ENCODE data around the gene CMSS1.

Gene CMSS1

DNA sequence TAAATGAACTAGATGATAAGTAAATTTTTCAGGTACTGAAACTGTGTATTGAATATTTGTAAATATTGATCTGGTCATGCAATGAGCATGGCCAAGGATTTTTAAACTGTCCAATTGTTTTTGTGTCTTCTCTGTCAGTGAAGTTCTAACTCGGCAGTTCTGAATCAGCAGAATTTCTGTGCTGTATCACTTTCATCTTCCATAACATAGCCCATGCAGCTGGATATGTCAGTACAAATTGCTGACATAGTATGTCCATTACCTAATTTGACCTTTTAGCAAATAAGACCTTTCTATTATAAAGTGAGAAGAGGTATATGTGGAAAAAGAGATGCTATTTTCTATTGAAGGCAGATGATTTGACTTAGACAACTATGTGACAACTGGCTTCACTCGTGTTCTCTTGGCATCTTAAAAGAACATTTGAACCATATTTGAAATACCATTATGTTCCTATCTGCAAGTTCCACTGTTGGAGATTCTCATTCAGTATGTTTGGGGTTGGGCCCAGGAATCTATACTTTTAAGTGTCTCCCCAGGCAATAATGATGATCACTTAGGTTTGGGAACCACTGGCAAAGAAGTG, 90.4 kb downstream of the CMSS1 start:
- no peak for DNase-seq

DNA sequence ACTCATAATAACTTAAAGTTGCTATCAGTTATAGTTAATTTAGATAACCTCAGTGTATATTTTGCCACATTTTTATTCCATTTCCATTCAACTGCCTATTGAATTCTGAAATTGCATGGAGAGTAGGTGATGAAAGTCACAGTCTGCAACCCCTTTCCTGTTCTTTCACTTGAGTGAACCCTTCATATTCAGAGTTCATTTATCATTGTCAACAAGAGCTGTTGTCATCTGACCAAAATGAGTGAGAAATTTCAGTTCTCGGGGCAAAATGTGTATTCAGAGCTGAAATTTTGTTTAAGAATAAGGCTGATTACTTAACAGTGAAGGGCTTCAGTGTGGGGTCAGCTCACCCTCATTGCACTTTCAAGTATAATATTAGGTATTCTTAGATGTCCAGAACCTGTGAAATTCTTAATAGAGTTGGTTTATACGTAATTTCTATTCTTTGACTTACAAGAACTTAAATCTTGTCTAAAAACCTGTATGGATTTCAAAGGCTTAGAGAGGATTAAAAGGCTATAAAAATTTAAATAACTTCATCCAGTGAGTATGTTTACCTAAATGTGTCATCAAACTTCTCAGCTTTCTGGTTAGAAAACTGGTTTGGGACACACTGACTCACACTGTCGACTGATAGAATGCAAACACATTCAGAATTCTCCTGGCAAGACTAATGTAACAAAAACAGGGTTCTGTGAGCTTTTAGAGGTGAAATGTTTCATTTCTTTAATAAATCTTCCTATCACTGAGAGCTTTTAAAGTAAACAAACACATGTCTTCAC, 92.2 kb downstream of the CMSS1 start:
- DNase-seq = no peak

DNA sequence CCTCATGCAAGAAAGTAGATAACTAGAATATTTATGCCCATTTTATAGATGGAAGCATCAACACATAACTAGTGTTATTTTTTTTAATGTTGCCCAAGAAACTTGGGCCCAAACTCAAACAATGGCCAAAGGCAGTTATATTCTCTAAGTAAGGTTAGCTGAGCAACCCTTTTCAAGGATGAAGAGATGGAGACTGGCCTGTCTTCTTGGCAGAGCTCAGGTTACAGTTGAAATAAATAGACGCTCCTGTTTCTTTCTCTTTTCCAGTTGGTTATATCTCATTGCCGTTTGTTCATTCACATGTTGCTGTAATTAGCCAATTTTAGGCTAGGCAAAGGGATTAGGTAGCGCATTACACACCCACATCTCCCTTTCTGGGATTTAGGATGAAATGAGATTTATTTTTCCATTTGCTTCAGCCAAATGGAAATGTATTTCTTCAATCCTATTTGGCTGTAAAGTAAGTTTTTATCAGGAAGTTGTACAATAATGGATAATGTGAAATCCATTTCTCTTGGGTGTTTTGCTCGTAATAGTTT, 93.2 kb downstream of the CMSS1 start:
- no peak for DNase-seq

DNA sequence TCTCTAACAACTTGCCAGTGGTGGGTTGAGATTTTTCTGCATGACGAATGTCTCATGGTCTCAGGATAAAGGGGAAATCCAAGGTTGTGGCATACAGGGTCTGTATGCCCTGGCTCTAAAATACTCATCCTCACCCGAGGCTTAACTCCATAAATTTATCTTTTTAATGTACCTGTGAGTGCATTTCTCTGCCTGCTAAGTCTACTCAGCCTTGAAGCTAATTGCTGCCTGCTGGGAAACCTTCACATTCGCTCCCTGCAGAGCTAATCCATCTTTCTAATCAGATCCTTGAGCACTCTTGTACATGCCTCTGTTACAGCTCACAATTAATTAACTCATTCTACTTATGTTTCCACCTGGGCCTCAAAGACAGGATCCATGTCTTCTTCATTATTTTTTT, 93.8 kb downstream of the CMSS1 start:
- no peak for DNase-seq

DNA sequence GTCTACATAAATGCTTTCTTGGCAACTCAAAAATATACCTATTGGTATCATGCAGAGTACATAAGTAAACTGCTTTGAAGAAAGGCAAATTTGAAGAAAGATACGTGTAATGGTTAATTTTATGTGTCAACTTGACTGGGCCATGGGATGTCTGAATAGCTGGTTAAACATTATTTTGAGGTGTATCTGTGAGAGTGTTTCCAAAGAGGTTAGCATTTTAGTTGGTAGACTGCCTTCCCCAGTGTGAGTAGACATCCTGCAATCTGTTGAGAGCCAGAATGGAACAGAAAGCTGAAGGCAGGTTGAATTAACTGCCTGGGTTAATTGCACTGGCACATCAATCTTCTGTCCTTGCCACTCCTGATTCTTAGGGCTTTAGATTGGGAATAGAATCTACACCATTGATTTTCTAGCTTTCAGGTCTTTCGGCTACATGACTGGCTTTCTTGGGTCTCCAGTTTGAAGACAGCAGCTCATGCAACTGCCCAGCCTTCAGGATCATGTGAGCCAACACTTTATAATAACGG, 98.3 kb downstream of the CMSS1 start:
- no peak for DNase-seq

DNA sequence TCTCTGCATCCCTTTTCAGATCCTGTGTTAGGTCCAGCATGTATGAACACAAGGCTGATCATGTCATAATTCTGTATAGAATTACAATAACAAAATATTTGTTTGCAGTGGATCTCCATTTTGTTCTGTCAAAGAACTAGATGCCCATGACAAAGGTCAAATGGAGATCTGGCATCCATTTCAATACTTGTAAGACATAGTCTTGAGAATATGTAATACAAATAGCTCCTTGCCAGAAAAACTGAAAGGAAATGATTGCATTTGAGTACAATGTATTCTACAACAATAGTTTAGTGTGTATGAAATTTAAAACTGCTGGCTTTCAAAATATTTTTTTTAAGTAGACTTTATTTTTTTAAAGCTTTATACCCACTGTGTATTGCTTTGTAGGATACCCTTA, 101.1 kb downstream of the CMSS1 start:
- no peak for DNase-seq

DNA sequence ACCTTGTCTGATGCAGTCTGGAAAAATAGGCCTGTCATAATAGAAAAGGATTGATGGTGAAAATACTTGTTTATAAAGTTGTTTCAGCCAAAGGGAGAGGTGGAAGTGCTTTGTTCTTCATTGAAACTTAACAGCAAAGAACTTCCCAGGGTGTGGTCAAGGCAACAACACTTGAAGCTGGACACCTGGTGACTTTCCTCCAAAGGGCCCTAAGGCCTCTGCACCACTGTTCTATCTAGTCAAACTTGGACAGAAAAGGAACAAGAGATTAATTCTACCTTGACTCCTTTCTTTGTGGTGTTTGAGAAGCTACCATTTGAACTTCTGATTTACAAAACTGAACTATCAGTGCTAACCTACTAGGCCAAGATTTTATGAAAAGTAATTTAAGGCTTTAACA, 102.0 kb downstream of the CMSS1 start:
- DNase-seq = no peak

DNA sequence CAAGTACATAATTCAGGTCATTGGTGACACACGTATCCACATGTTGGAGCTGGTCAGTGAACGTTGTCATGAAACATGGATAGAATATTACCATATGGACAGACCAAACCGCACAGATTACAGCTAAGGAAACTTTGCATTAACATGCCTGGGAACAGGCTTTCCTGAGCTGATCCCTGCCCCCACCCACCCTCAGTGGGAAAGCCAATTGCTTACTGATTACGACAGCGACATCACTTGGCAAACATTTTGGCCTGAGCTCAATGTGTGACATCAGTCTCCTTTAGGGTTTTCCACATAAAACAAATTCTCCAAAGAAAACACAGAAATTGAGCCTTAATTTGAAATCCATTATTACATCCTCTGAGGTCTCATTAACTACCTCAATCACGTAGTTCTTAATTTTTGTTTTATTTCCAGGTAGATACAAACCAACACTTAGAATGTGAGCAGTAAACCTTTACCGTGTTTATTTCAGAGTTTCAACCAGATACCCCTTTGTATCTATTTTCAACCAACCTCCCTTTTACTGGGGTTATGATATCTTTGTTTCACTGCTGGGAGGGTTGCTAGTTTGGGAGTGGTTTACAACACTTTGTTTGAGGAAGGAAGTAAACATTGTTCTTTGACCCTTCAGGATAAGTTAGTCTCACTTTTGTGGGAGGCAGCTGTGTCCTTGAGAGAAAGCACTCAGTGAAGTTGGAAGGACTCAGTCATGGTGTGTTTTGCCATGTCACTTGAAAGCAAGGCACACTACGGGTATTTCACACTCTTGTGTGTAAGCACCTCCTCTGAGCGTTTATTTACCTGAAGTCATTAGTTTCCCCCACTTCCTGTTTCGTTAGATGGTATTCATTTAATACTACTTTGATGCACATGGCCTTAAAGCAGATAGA, 103.1 kb downstream of the CMSS1 start:
- DNase-seq = peak in 1 of 2 experiments; percentile 61

DNA sequence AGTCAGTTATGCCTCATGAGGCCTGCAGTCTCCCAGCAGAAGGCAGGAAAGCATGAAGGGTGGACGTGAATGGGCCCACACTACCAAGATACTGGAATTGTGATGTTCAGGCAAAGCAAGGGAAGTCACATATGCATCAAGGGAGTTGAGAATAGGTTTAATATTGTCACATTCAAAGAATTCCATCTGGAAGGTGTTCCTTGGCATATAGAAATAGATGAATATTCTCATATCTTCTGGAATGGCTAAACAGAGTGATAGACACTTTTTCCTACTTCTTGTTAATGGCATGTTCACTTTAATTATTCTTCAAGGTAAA, 103.7 kb downstream of the CMSS1 start:
- DNase-seq = no peak

DNA sequence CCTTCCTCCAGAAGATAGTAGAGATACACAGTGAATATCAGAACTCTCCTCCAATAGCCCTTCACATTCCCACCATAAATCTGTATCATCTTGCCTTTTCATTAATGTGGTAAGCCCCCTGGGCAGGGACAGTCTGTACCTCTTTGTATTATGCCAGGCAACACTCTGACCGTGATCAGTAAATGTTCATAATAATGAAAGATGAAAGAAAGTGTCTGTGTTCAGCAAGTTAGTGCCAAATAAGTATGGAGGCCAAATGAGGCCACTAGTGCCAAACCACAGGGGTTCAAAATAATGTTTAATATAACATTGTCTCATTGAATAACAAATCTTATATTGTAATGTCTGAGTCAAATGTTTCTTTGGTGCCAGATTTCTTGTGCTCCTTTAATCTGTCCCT, 104.3 kb downstream of the CMSS1 start:
- DNase-seq = no peak

DNA sequence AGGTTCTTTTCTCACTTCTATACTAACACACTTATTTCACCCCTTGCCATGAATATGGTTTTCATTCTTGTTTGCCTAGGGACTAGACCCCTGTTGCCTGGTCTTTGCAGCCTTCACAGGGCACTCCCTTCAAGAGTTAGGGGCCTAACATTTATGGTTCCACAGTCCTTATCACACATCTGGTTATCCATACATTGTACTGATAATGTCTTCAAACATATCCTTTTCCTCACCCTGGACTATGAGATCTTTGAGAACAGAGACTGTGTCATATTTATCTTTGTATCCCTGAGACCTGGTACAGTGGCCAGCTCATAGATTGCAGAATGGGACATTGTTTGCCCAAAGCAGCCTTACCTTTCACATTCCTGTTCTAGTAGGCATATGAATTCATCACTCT, 106.2 kb downstream of the CMSS1 start:
- no peak for DNase-seq

DNA sequence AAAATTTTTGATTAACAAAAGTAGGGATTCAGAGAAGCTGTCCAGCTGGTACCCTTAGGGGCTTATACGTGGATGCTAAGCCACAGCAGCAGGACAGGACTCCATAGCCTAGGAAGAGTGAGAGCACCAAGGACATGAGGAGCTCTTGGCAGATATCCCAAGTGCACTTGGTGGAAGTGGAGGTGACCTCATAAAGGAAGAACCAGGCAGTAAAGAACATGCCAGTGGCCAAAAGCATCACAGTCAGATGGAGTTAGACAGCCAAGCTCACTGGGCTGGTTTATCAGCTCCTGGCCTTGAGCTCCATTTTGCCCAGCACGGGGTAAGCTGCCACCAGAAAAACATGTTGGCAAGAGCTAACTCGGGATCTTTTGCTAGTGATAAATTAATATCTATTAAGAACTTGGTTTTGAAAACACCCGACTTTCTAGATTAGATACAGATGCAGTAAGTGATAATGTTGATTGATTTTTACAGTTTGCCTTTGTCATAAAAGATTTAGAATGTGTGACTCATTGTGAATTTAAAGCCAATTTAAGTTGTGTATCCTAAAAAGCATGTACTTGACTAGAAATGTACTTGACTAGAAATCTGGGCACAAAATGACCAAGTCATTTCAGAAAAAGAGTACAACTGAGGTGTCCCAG, 108.0 kb downstream of the CMSS1 start:
- no peak for DNase-seq

DNA sequence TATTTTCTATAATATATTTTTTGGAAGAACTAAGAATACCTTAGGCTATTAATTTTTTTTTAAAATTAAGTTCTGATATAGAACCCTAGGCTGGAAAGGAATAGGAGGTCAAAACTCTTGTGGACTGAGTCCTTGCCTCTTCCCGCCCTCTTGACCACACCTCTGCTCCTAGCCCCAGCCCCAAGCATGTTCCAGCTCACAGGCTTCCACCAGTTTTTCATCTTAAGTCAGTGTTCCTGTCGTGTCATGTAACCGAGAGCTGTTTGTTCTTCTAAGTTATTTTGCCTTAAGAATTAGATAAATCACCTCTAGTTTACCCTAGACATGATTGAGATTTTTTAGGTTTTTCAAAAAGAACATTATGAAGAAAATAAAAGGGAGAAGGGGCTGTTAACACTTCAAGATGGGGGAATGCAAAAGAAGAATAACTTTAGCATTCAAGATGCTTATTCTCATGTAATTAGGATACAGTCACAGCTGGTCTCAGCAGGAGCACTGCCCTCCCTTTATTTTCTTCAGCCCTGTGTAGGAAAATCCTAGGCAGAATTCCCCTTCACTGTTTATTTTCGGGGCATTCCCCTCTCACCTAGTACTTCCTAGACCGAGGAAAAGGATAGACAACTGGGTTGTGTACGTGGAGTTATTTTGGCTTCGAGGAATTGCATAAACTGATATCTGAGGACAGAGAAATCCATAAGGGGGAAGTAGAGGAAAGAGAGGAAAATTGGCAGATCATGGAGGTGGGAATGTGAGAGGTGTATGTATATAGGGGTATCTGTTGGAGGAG, 110.2 kb downstream of the CMSS1 start:
- DNase-seq = no peak

DNA sequence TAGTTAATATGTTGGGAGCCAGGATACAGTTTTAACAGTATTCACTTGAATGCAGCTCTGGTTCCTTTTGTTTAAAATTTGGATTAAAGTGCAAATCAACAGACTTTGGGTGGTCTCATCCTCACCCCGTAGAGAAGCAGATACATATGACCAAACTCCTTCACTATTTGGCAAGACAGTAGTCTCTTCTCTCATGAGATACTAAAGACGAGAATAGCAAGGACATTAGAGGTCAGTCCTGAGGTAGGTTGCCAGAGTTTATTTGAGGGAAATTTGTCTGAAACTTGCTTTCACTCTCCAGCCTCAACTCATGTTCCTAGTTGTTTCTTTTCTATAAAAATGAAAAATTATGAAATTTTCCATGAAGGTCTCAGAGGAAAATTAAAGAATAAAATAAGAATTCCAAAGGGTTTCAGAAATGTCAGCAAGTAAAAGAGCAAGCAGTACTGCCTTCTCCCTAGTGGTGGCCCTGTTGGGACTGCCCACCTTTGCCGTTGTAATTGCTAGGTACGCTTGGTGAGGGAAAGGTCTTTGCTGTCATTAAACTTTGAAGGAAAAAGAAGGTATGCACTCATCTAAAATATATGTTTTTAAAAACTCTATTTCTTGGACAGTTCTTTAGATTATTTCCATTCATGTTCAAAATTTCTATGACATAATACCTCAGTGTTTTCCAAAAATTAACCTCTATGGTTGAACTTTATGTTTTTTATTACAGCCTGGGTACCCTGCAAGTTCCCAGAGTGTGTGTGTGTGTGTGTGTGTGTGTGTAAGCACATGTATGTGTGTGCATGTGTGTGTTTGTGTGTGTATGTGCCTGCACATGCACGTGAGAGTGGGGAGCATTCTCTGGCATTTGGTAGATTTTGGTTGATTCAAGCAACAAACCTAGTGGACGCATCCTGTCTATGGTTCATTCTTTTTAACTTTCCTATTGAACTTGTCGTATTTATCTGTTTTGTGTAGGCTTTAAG, 111.4 kb downstream of the CMSS1 start:
- DNase-seq = no peak

DNA sequence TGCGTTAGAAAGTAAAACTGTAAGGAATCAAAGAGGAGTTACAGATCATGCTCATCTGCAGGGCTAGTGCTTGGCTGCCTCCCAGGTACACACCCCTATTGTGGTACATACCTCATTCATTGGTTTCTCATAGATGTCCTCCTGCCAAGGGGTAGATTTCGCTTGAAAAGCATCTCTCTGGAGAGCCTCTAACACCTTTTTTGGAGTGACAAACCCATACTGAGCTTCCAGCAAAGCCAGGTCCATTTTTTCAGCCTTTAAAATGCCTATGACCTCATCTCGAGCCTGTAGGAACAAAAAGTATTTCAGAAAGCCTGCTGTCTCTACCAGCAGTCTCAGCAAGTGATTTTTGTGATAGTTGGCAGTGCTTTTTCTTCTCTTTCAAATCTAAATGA, 112.1 kb downstream of the CMSS1 start:
- peak in 1 of 2 experiments; percentile 53 for DNase-seq

DNA sequence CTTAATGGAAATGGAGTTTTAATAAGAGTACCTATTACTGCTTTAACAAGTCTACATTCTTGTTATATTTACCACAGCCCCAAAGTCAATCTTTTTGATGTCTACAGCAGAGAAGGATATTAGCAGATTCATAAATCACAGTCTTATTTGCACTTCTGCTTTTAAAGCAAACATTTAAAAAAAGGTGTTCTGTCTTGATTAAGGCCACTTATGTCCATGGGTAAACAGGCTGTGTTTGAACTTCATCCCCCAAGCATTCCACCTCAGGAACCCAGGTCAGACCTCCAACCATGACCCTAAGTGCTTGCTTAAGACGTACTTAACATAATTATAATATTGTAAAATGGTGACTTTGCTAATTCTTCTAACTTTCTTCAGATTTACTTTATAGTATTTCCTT, 113.4 kb downstream of the CMSS1 start:
- peak in 1 of 2 experiments; percentile 27 for DNase-seq

DNA sequence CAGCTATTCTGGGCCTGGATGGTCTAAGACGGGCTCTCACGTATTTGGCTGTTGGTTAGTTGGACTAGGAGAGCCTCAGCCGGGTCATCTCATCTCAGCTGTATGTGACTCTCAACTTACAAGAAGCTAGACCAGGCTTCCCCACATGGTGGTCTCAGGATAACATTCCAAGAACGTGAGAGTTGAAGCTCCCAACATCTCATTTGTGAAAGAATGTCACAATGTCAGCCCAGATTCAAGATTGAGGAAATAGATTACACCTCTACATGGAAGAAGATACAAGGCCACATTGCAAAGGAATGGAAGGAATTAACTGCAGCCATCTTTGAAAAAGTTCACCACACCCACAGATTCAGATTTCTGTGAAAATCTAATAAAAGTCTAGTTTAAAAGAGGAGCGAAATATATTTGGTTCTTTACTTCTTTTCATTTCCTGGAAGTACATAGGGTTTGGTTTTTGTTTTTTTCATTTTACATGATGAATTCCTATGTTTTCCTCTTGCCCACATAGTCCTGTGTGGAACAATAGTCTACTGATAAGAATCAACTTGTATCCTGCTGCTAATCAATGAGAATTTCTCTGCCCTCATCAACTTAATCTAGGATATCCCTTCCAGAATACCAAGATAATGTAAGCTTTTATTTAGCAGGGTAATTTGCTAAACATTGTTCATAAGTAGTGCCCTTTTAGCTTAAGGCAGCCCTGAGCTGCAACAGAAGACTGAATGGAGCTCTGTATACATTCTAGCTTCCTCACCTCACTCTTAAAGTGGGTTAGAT, 116.5 kb downstream of the CMSS1 start:
- DNase-seq = no peak

DNA sequence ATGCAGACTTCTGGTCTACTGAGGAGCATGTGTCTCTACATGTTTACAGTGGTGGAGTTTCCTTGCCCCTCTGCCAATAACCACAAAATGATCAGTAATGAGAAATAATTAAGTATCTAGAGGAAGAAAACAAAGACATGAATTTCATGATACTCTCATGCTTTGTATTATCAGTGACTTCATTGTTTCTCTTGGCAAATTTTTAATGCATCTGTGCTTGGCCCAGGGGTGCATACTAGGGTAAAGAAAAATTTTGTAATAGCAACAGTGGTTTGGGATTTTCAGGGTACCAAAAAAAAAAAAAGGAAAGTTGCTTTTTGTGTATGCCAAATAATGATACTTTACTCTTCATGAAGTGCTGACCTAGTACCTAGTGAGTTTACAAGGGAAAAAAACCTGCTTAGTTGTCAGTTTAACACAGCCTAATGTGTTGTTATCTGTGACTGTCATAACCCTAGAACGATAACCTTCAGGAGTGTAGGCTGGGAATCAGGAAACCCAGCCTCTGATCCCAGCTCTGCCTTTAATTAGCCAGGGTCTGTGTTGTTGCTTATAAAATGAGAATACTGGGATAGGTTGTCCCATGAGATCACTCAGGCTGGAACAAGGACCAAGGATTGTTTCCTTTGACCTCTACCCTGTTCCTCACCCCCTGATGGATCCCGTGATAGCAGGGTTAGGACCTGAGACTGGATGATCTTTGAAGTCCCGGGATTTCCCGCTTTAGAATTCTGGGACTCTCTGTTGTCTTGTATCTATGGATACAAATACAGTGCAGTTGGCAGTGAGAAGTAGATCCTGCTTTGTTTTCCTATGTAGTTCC, 117.5 kb downstream of the CMSS1 start:
- no peak for DNase-seq
